Measurements from ENCODE around the gene CDH13. TPM values are rescaled to one million over a fixed set of nuclear protein-coding genes. Genes with fewer than 3 reads are reported as not detected.

CDH13 gene
- total and polyA plus RNA-seq, 8 donors: 0.12 to 21.4 (median 1.7) TPM; not detected in 1

DNA sequence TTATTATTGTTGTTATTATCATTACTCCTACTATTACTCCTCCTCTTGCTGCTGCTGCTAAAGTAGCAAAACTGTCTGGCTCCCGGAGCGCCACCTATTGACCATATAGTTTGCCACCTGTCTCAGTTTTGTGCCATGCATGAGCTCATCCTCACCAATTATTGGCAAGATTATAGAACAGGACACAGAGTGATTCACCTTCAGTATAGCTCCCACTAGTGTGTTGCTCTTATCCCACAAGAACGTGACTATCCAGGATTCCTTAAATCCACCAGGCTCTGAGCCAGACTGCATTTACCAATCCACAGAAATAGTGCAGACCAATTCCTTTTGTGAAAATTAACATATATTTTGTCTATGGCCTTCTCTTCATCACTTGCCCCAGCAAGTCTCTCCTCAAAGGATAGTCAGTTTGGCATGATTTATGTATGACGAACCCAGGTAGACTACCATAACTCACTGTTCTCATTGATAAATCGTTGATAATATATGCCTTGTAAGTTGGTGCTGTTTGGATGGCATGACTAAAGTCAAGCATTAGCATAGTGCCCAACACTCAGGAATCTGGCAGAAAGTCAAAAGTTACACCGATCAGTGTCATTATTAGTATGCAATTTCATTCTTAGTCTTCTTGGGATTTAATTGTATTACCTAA is 775.5 kb downstream of the CDH13 start:
- Histone ChIP-seq H3K4me3 (no peak overlapping the region), H3K27me3 (peaks cover 0 to 6% (median 0%) of the 10 kb centered on the region in 3 donors), H3K4me1 (no peaks in the 10 kb centered on the region), H3K36me3 (no peaks in the 10 kb centered on the region), H3K9me3 (peaks cover 0 to 13% (median 5%) of the 10 kb centered on the region in 4 donors), H3K27ac (no peak overlapping the region)
- 72 to 89% (median 84%) methylated on average over 6 of the region's 6 CpGs for WGBS, 5 donors
- intact Hi-C loops (cut with DNase I; ENCODE audit: low total_unique reads): no loop called here
- no peak for DNase-seq
- TF ChIP-seq POLR2AphosphoS5 (IDR thresholded peaks at IDR 0.05) (no peak), POLR2A (IDR thresholded peaks at IDR 0.05) (no peak), EP300 (IDR thresholded peaks at IDR 0.05) (no peak)
- TF ChIP-seq, protein P1, sequence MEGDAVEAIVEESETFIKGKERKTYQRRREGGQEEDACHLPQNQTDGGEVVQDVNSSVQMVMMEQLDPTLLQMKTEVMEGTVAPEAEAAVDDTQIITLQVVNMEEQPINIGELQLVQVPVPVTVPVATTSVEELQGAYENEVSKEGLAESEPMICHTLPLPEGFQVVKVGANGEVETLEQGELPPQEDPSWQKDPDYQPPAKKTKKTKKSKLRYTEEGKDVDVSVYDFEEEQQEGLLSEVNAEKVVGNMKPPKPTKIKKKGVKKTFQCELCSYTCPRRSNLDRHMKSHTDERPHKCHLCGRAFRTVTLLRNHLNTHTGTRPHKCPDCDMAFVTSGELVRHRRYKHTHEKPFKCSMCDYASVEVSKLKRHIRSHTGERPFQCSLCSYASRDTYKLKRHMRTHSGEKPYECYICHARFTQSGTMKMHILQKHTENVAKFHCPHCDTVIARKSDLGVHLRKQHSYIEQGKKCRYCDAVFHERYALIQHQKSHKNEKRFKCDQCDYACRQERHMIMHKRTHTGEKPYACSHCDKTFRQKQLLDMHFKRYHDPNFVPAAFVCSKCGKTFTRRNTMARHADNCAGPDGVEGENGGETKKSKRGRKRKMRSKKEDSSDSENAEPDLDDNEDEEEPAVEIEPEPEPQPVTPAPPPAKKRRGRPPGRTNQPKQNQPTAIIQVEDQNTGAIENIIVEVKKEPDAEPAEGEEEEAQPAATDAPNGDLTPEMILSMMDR (IDR thresholded peaks at IDR 0.05): no peak

DNA sequence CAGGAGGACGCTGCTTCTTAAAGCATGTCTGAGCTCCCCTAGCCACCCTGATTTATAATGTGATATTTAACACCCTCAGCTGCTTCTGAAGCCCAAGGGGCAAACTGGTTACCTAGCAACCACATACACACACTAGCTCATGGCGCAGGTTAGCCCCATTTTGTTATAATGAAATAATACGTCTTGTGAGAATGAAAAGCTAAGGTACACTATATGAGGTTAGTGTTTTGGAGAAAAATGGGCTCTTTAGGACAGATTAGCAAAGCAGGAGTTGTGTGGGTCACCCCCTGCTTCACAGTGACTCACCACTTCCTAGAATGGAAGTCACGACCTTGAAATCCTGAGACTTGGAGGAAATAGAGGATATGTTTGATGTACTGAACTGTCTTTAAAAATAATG is 776.2 kb downstream of the CDH13 start:
- Histone ChIP-seq H3K9me3 (peaks cover 0 to 13% (median 5%) of the 10 kb centered on the region in 4 donors), H3K27ac (no peak overlapping the region), H3K36me3 (no peaks in the 10 kb centered on the region), H3K27me3 (peaks cover 0 to 6% (median 0%) of the 10 kb centered on the region in 3 donors), H3K4me3 (no peak overlapping the region), H3K4me1 (no peaks in the 10 kb centered on the region)
- intact Hi-C loops (cut with DNase I; ENCODE audit: low total_unique reads): no loop called here
- no peak for TF ChIP-seq POLR2A (IDR thresholded peaks at IDR 0.05)
- TF ChIP-seq, protein P1 (IDR thresholded peaks at IDR 0.05): no peak
- no peak for TF ChIP-seq POLR2AphosphoS5 (IDR thresholded peaks at IDR 0.05)
- no peak for TF ChIP-seq EP300 (IDR thresholded peaks at IDR 0.05)
- 43 to 54% (median 50%) methylated on average over 4 of the region's 4 CpGs for WGBS, 5 donors
- no peak for DNase-seq

DNA sequence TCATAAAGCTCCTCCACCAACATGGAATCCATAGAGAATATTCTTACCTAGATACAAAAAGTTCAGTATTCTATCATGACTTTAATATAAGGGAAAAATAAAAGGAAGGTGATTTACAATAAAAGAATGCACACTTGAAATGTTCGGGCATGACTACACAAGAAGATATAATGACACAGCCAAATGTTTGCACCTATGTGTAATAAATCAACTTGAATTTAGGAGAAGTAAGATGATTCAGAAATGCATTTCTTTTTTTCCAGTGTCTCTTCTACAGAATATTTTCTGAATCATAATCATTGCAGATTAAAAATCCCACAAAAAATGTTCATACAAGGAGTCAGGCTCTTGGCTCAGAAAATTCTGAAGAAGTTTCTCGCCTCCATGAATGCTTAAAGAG is 777.0 kb downstream of the CDH13 start:
- 76 to 86% (median 82%) methylated on average over 2 of the region's 2 CpGs for WGBS, 5 donors
- H3K27me3 ChIP-seq: peaks cover 0 to 6% (median 0%) of the 10 kb centered on the region in 3 donors
- no peak overlapping the region for H3K27ac ChIP-seq
- intact Hi-C loops (cut with DNase I; ENCODE audit: low total_unique reads): no loop called here
- no peak for DNase-seq
- peaks cover 0 to 13% (median 5%) of the 10 kb centered on the region in 4 donors for H3K9me3 ChIP-seq
- no peak overlapping the region for H3K4me3 ChIP-seq
- TF ChIP-seq POLR2AphosphoS5 (IDR thresholded peaks at IDR 0.05) (no peak), EP300 (IDR thresholded peaks at IDR 0.05) (no peak), POLR2A (IDR thresholded peaks at IDR 0.05) (no peak)
- TF ChIP-seq, protein P1 (IDR thresholded peaks at IDR 0.05): no peak
- no peaks in the 10 kb centered on the region for H3K36me3 ChIP-seq
- H3K4me1 ChIP-seq: no peaks in the 10 kb centered on the region

DNA sequence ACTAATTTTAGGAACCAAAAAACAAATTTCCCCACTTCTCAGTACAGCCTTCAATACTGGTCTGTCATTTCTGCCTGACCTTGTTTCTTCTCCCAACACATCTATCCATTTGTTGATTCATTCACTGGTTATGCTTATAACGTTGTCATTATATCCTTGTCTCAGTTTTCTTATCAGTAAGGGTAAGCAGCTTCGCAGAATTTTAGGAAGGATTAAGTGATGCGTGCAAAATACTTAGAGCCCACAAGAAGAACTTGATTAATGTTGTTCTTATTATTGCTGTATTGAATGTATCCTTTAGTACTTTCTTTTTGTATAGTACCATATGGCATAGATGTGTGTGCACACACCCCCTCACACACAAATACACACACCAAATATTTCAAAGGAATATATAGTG is 777.5 kb downstream of the CDH13 start:
- no peak for DNase-seq
- H3K9me3 ChIP-seq: peaks cover 0 to 13% (median 5%) of the 10 kb centered on the region in 4 donors
- H3K27me3 ChIP-seq: peaks cover 0 to 6% (median 0%) of the 10 kb centered on the region in 3 donors
- H3K36me3 ChIP-seq: no peaks in the 10 kb centered on the region
- intact Hi-C loops (cut with DNase I; ENCODE audit: low total_unique reads): no loop called here
- no peaks in the 10 kb centered on the region for H3K4me1 ChIP-seq
- TF ChIP-seq EP300 (IDR thresholded peaks at IDR 0.05): no peak
- TF ChIP-seq POLR2A (IDR thresholded peaks at IDR 0.05): no peak
- no peak for TF ChIP-seq POLR2AphosphoS5 (IDR thresholded peaks at IDR 0.05)
- TF ChIP-seq, protein P1 (IDR thresholded peaks at IDR 0.05): no peak
- 63 to 77% (median 71%) methylated on average over 3 of the region's 3 CpGs for WGBS, 5 donors
- no peak overlapping the region for H3K27ac ChIP-seq
- no peak overlapping the region for H3K4me3 ChIP-seq
